ENCODE results near the gene HIVEP3.

The HIVEP3 gene

GRCh38 chr1:41766041-41766440 is 152.7 kb downstream of the HIVEP3 start:
- in situ Hi-C loops (cut with MboI; ENCODE audit: low sequenced_read_pairs), result no loop called here

GRCh38 chr1:41765152-41765551 is 153.6 kb downstream of the HIVEP3 start:
- in situ Hi-C loops (cut with MboI; ENCODE audit: low sequenced_read_pairs), result no loop called here

- in situ Hi-C loops (cut with MboI; ENCODE audit: low sequenced_read_pairs), result no loop called here
These were observed 154.1 kb downstream of the HIVEP3 start for GRCh38 chr1:41764656-41765055.

GRCh38 chr1:41762777-41763176 is 155.9 kb downstream of the HIVEP3 start:
- in situ Hi-C loops (cut with MboI; ENCODE audit: low sequenced_read_pairs), result no loop called here

GRCh38 chr1:41762251-41762650 is 156.5 kb downstream of the HIVEP3 start:
- in situ Hi-C loops (cut with MboI; ENCODE audit: low sequenced_read_pairs), result no loop called here

GRCh38 chr1:41758904-41759548 is 159.7 kb downstream of the HIVEP3 start:
- in situ Hi-C loops (cut with MboI; ENCODE audit: low sequenced_read_pairs), result no loop called here

GRCh38 chr1:41758500-41758899 is 160.2 kb downstream of the HIVEP3 start:
- in situ Hi-C loops (cut with MboI; ENCODE audit: low sequenced_read_pairs), result no loop called here

- in situ Hi-C loops (cut with MboI; ENCODE audit: low sequenced_read_pairs), result no loop called here
These were observed 164.2 kb downstream of the HIVEP3 start for GRCh38 chr1:41754540-41754939.

GRCh38 chr1:41752514-41753170 is 166.1 kb downstream of the HIVEP3 start:
- in situ Hi-C loops (cut with MboI; ENCODE audit: low sequenced_read_pairs), result no loop called here

GRCh38 chr1:41751804-41752513 is 166.8 kb downstream of the HIVEP3 start:
- in situ Hi-C loops (cut with MboI; ENCODE audit: low sequenced_read_pairs), result no loop called here

- in situ Hi-C loops (cut with MboI; ENCODE audit: low sequenced_read_pairs), result no loop called here
These were observed 168.6 kb downstream of the HIVEP3 start for GRCh38 chr1:41749991-41750745.

GRCh38 chr1:41745022-41745421 is 173.7 kb downstream of the HIVEP3 start:
- in situ Hi-C loops (cut with MboI; ENCODE audit: low sequenced_read_pairs), result no loop called here

- in situ Hi-C loops (cut with MboI; ENCODE audit: low sequenced_read_pairs), result no loop called here
These were observed 175.4 kb downstream of the HIVEP3 start for GRCh38 chr1:41743366-41743765.

GRCh38 chr1:41742219-41742618 is 176.5 kb downstream of the HIVEP3 start:
- in situ Hi-C loops (cut with MboI; ENCODE audit: low sequenced_read_pairs), result no loop called here

- in situ Hi-C loops (cut with MboI; ENCODE audit: low sequenced_read_pairs), result no loop called here
These were observed 177.5 kb downstream of the HIVEP3 start for GRCh38 chr1:41741244-41741643.

- in situ Hi-C loops (cut with MboI; ENCODE audit: low sequenced_read_pairs), result no loop called here
These were observed 178.0 kb downstream of the HIVEP3 start for GRCh38 chr1:41740630-41741239.

GRCh38 chr1:41740058-41740457 is 178.7 kb downstream of the HIVEP3 start:
- in situ Hi-C loops (cut with MboI; ENCODE audit: low sequenced_read_pairs), result no loop called here

- in situ Hi-C loops (cut with MboI; ENCODE audit: low sequenced_read_pairs), result no loop called here
These were observed 179.4 kb downstream of the HIVEP3 start for GRCh38 chr1:41739061-41739955.

- in situ Hi-C loops (cut with MboI; ENCODE audit: low sequenced_read_pairs), result no loop called here
These were observed 180.2 kb downstream of the HIVEP3 start for GRCh38 chr1:41738475-41738874.

- in situ Hi-C loops (cut with MboI; ENCODE audit: low sequenced_read_pairs), result no loop called here
These were observed 180.7 kb downstream of the HIVEP3 start for GRCh38 chr1:41738006-41738405.

Measured in HL-60/S4 (cell line).